ENCODE data around the gene UFD1. TPM values are rescaled to one million over a fixed set of nuclear protein-coding genes. Genes with fewer than 3 reads are reported as not detected.

Gene UFD1
- total RNA-seq, 1 donor from 2014 or later, result 37.1 TPM

GRCh38 chr22:19498154-19498865, 19.3 kb upstream of the UFD1 start:
- no peaks in the 10 kb centered on the region for H3K27me3 ChIP-seq (ENCODE audit: control insufficient read depth in 3 of 3, insufficient read depth in 3 of 3, low read length in 3 of 3)
- no peaks in the 10 kb centered on the region for H3K9me3 ChIP-seq (ENCODE audit: control insufficient read depth in 3 of 3, low read length in 3 of 3)
- H3K9ac ChIP-seq (ENCODE audit: low read depth in 1 of 3, low read length in 3 of 3), result no peak overlapping the region
- H3K4me1 ChIP-seq (ENCODE audit: control insufficient read depth in 3 of 3, insufficient read depth in 3 of 3, low read length in 3 of 3), result no peaks in the 10 kb centered on the region
- H3K4me3 ChIP-seq (ENCODE audit: low read length in 3 of 3), result no peak overlapping the region
- H3K36me3 ChIP-seq (ENCODE audit: control insufficient read depth in 3 of 3, insufficient read depth in 3 of 3, low read length in 3 of 3), result no peaks in the 10 kb centered on the region
- H3K27ac ChIP-seq (ENCODE audit: low read depth, low read length), result no peak overlapping the region

- Histone ChIP-seq H3K27me3 (ENCODE audit: control insufficient read depth in 3 of 3, insufficient read depth in 3 of 3, low read length in 3 of 3) (no peaks in the 10 kb centered on the region), H3K4me3 (ENCODE audit: low read length in 3 of 3) (no peak overlapping the region), H3K9me3 (ENCODE audit: control insufficient read depth in 3 of 3, low read length in 3 of 3) (no peaks in the 10 kb centered on the region), H3K4me1 (ENCODE audit: control insufficient read depth in 3 of 3, insufficient read depth in 3 of 3, low read length in 3 of 3) (no peaks in the 10 kb centered on the region), H3K27ac (ENCODE audit: low read depth, low read length) (no peak overlapping the region), H3K9ac (ENCODE audit: low read depth in 1 of 3, low read length in 3 of 3) (peak overlapping the region in 1 of 3 donors; percentile 25), H3K36me3 (ENCODE audit: control insufficient read depth in 3 of 3, insufficient read depth in 3 of 3, low read length in 3 of 3) (no peaks in the 10 kb centered on the region)
These were observed 18.3 kb upstream of the UFD1 start for GRCh38 chr22:19497245-19497644.

- H3K4me1 ChIP-seq (ENCODE audit: control insufficient read depth in 3 of 3, insufficient read depth in 3 of 3, low read length in 3 of 3), result no peaks in the 10 kb centered on the region
- H3K27me3 ChIP-seq (ENCODE audit: control insufficient read depth in 3 of 3, insufficient read depth in 3 of 3, low read length in 3 of 3), result no peaks in the 10 kb centered on the region
- no peaks in the 10 kb centered on the region for H3K36me3 ChIP-seq (ENCODE audit: control insufficient read depth in 3 of 3, insufficient read depth in 3 of 3, low read length in 3 of 3)
- no peak overlapping the region for H3K4me3 ChIP-seq (ENCODE audit: low read length in 3 of 3)
- no peak overlapping the region for H3K27ac ChIP-seq (ENCODE audit: low read depth, low read length)
- H3K9me3 ChIP-seq (ENCODE audit: control insufficient read depth in 3 of 3, low read length in 3 of 3), result no peaks in the 10 kb centered on the region
- no peak overlapping the region for H3K9ac ChIP-seq (ENCODE audit: low read depth in 1 of 3, low read length in 3 of 3)
These were observed 17.3 kb upstream of the UFD1 start for GRCh38 chr22:19496324-19496630.

- Histone ChIP-seq H3K4me3 (ENCODE audit: low read length in 3 of 3) (no peak overlapping the region), H3K9me3 (ENCODE audit: control insufficient read depth in 3 of 3, low read length in 3 of 3) (no peaks in the 10 kb centered on the region), H3K27me3 (ENCODE audit: control insufficient read depth in 3 of 3, insufficient read depth in 3 of 3, low read length in 3 of 3) (no peaks in the 10 kb centered on the region), H3K27ac (ENCODE audit: low read depth, low read length) (no peak overlapping the region), H3K9ac (ENCODE audit: low read depth in 1 of 3, low read length in 3 of 3) (no peak overlapping the region), H3K36me3 (ENCODE audit: control insufficient read depth in 3 of 3, insufficient read depth in 3 of 3, low read length in 3 of 3) (no peaks in the 10 kb centered on the region), H3K4me1 (ENCODE audit: control insufficient read depth in 3 of 3, insufficient read depth in 3 of 3, low read length in 3 of 3) (no peaks in the 10 kb centered on the region)
These were observed 16.8 kb upstream of the UFD1 start for GRCh38 chr22:19495562-19496323.

GRCh38 chr22:19494676-19495173, 15.7 kb upstream of the UFD1 start:
- H3K9me3 ChIP-seq (ENCODE audit: control insufficient read depth in 3 of 3, low read length in 3 of 3), result no peaks in the 10 kb centered on the region
- no peak overlapping the region for H3K9ac ChIP-seq (ENCODE audit: low read depth in 1 of 3, low read length in 3 of 3)
- no peaks in the 10 kb centered on the region for H3K27me3 ChIP-seq (ENCODE audit: control insufficient read depth in 3 of 3, insufficient read depth in 3 of 3, low read length in 3 of 3)
- H3K27ac ChIP-seq (ENCODE audit: low read depth, low read length), result no peak overlapping the region
- no peaks in the 10 kb centered on the region for H3K4me1 ChIP-seq (ENCODE audit: control insufficient read depth in 3 of 3, insufficient read depth in 3 of 3, low read length in 3 of 3)
- no peaks in the 10 kb centered on the region for H3K36me3 ChIP-seq (ENCODE audit: control insufficient read depth in 3 of 3, insufficient read depth in 3 of 3, low read length in 3 of 3)
- no peak overlapping the region for H3K4me3 ChIP-seq (ENCODE audit: low read length in 3 of 3)

- H3K27me3 ChIP-seq (ENCODE audit: control insufficient read depth in 3 of 3, insufficient read depth in 3 of 3, low read length in 3 of 3), result no peaks in the 10 kb centered on the region
These were observed 15.1 kb upstream of the UFD1 start for GRCh38 chr22:19494001-19494560.

GRCh38 chr22:19492504-19493174, 13.6 kb upstream of the UFD1 start:
- H3K27me3 ChIP-seq (ENCODE audit: control insufficient read depth in 3 of 3, insufficient read depth in 3 of 3, low read length in 3 of 3), result no peaks in the 10 kb centered on the region
- H3K36me3 ChIP-seq (ENCODE audit: control insufficient read depth in 3 of 3, insufficient read depth in 3 of 3, low read length in 3 of 3), result no peaks in the 10 kb centered on the region
- H3K9me3 ChIP-seq (ENCODE audit: control insufficient read depth in 3 of 3, low read length in 3 of 3), result no peaks in the 10 kb centered on the region
- H3K9ac ChIP-seq (ENCODE audit: low read depth in 1 of 3, low read length in 3 of 3), result no peak overlapping the region
- H3K4me3 ChIP-seq (ENCODE audit: low read length in 3 of 3), result no peak overlapping the region
- no peaks in the 10 kb centered on the region for H3K4me1 ChIP-seq (ENCODE audit: control insufficient read depth in 3 of 3, insufficient read depth in 3 of 3, low read length in 3 of 3)
- no peak overlapping the region for H3K27ac ChIP-seq (ENCODE audit: low read depth, low read length)

More at GRCh38 chr22:19494001-19494560, 15.1 kb upstream of the UFD1 start:
- Histone ChIP-seq H3K9me3 (ENCODE audit: control insufficient read depth in 3 of 3, low read length in 3 of 3) (no peaks in the 10 kb centered on the region), H3K4me1 (ENCODE audit: control insufficient read depth in 3 of 3, insufficient read depth in 3 of 3, low read length in 3 of 3) (no peaks in the 10 kb centered on the region), H3K36me3 (ENCODE audit: control insufficient read depth in 3 of 3, insufficient read depth in 3 of 3, low read length in 3 of 3) (no peaks in the 10 kb centered on the region), H3K4me3 (ENCODE audit: low read length in 3 of 3) (no peak overlapping the region), H3K9ac (ENCODE audit: low read depth in 1 of 3, low read length in 3 of 3) (no peak overlapping the region), H3K27ac (ENCODE audit: low read depth, low read length) (no peak overlapping the region)

- Histone ChIP-seq H3K9ac (ENCODE audit: low read depth in 1 of 3, low read length in 3 of 3) (no peak overlapping the region), H3K9me3 (ENCODE audit: control insufficient read depth in 3 of 3, low read length in 3 of 3) (no peaks in the 10 kb centered on the region), H3K4me1 (ENCODE audit: control insufficient read depth in 3 of 3, insufficient read depth in 3 of 3, low read length in 3 of 3) (no peaks in the 10 kb centered on the region), H3K4me3 (ENCODE audit: low read length in 3 of 3) (no peak overlapping the region), H3K27ac (ENCODE audit: low read depth, low read length) (no peak overlapping the region), H3K36me3 (ENCODE audit: control insufficient read depth in 3 of 3, insufficient read depth in 3 of 3, low read length in 3 of 3) (no peaks in the 10 kb centered on the region), H3K27me3 (ENCODE audit: control insufficient read depth in 3 of 3, insufficient read depth in 3 of 3, low read length in 3 of 3) (no peaks in the 10 kb centered on the region)
These were observed 11.7 kb upstream of the UFD1 start for GRCh38 chr22:19490628-19491230.

- no peak overlapping the region for H3K9ac ChIP-seq (ENCODE audit: low read depth in 1 of 3, low read length in 3 of 3)
- H3K27me3 ChIP-seq (ENCODE audit: control insufficient read depth in 3 of 3, insufficient read depth in 3 of 3, low read length in 3 of 3), result no peaks in the 10 kb centered on the region
- H3K27ac ChIP-seq (ENCODE audit: low read depth, low read length), result no peak overlapping the region
- H3K9me3 ChIP-seq (ENCODE audit: control insufficient read depth in 3 of 3, low read length in 3 of 3), result no peaks in the 10 kb centered on the region
- H3K4me1 ChIP-seq (ENCODE audit: control insufficient read depth in 3 of 3, insufficient read depth in 3 of 3, low read length in 3 of 3), result no peaks in the 10 kb centered on the region
- H3K36me3 ChIP-seq (ENCODE audit: control insufficient read depth in 3 of 3, insufficient read depth in 3 of 3, low read length in 3 of 3), result no peaks in the 10 kb centered on the region
- no peak overlapping the region for H3K4me3 ChIP-seq (ENCODE audit: low read length in 3 of 3)
These were observed 10.2 kb upstream of the UFD1 start for GRCh38 chr22:19488884-19489843.
